H9 (cell line): Measurements from ENCODE around the gene DPYD. TPM values are rescaled to one million over a fixed set of nuclear protein-coding genes. Genes with fewer than 3 reads are reported as not detected.

Experiments
- DNase-seq: peaks from one replicate; pipeline ENCODE4 v3.0.0-alpha.2; 2017
- H2AFZ ChIP-seq: one replicate; pipeline ENCODE4 v1.6.1; 2013; ENCODE audit warnings: mild to moderate bottlenecking, low read length, control low read depth, moderate library complexity
- H2AK5ac ChIP-seq: 2 replicates; pipeline ENCODE4 v1.6.1; 2013; ENCODE audit warnings: low read length, control low read depth, mixed read lengths; ENCODE audit not compliant: insufficient read length
- H2BK120ac ChIP-seq: one replicate; pipeline ENCODE4 v1.6.1; 2013; ENCODE audit warnings: low read depth, mild to moderate bottlenecking, low read length, control low read depth, inconsistent platforms; ENCODE audit not compliant: poor library complexity, severe bottlenecking
- H2BK12ac ChIP-seq: 2 replicates; pipeline ENCODE4 v1.6.1; 2013; ENCODE audit warnings: low read length, control low read depth, mixed read lengths, low read depth; ENCODE audit not compliant: insufficient read length
- H2BK15ac ChIP-seq: 2 replicates; pipeline ENCODE4 v1.6.1; 2013; ENCODE audit warnings: low read depth, low read length, control low read depth
- H2BK20ac ChIP-seq: one replicate; pipeline ENCODE4 v1.6.1; 2013; ENCODE audit warnings: low read depth, mild to moderate bottlenecking, low read length, control low read depth, inconsistent platforms; ENCODE audit not compliant: poor library complexity, severe bottlenecking
- H2BK5ac ChIP-seq: 2 replicates; pipeline ENCODE4 v1.6.1; 2013; ENCODE audit warnings: low read length, control low read depth, mixed read lengths; ENCODE audit not compliant: insufficient read length
- H3K14ac ChIP-seq: 2 replicates; pipeline ENCODE4 v1.6.1; 2013; ENCODE audit warnings: low read length, control low read depth; ENCODE audit not compliant: insufficient read depth
- H3K18ac ChIP-seq: 2 replicates; pipeline ENCODE4 v1.6.1; 2013; ENCODE audit warnings: low read depth, mild to moderate bottlenecking, mixed read lengths, low read length, control low read depth; ENCODE audit not compliant: insufficient read length
- H3K23ac ChIP-seq: 2 replicates; pipeline ENCODE4 v1.6.1; 2013; ENCODE audit warnings: low read length, control low read depth, mixed read lengths, low read depth; ENCODE audit not compliant: insufficient read length
- H3K23me2 ChIP-seq: 2 replicates; pipeline ENCODE4 v1.6.1; 2013; ENCODE audit warnings: low read depth, mild to moderate bottlenecking, mixed read lengths, low read length, control low read depth; ENCODE audit not compliant: insufficient read length, poor library complexity, severe bottlenecking
- H3K27ac ChIP-seq: 2 replicates; pipeline ENCODE4 v1.5.1; 2013; ENCODE audit warnings: low read length, control low read depth, mixed read lengths, low read depth; ENCODE audit not compliant: insufficient read length
- H3K27me3 ChIP-seq: 2 replicates; pipeline ENCODE4 v1.6.1; 2013; ENCODE audit warnings: low read length, control low read depth, inconsistent platforms; ENCODE audit not compliant: insufficient read depth
- H3K4ac ChIP-seq: 2 replicates; pipeline ENCODE4 v1.6.1; 2013; ENCODE audit warnings: low read depth, mild to moderate bottlenecking, control low read depth, inconsistent platforms, low read length, moderate library complexity
- H3K4me1 ChIP-seq: 2 replicates; pipeline ENCODE4 v1.6.1; 2013; ENCODE audit warnings: low read length, control low read depth, inconsistent platforms; ENCODE audit not compliant: insufficient read depth
- H3K4me2 ChIP-seq: 2 replicates; pipeline ENCODE4 v1.6.1; 2013; ENCODE audit warnings: low read length, control low read depth, mixed read lengths; ENCODE audit not compliant: insufficient read length, insufficient read depth
- H3K56ac ChIP-seq: 2 replicates; pipeline ENCODE4 v1.6.1; 2013; ENCODE audit warnings: low read depth, mild to moderate bottlenecking, mixed read lengths, low read length, control low read depth; ENCODE audit not compliant: insufficient read length
- H3K79me1 ChIP-seq: 2 replicates; pipeline ENCODE4 v1.6.1; 2013; ENCODE audit warnings: low read depth, mild to moderate bottlenecking, moderate library complexity, low read length, control low read depth, inconsistent platforms; ENCODE audit not compliant: insufficient read depth, poor library complexity, severe bottlenecking
- H3K79me2 ChIP-seq: 2 replicates; pipeline ENCODE4 v1.6.1; 2013; ENCODE audit warnings: low read length, control low read depth, inconsistent platforms; ENCODE audit not compliant: insufficient read depth
- H3K9ac ChIP-seq: 2 replicates; pipeline ENCODE4 v1.6.1; 2013; ENCODE audit warnings: low read length, control low read depth, mixed read lengths; ENCODE audit not compliant: insufficient read length; ENCODE audit errors: extremely low read depth
- H3K9me3 ChIP-seq: one replicate; pipeline ENCODE4 v1.6.1; 2013; ENCODE audit warnings: low read depth, low read length, inconsistent platforms; ENCODE audit not compliant: control insufficient read depth
- H3T11ph ChIP-seq: one replicate; pipeline ENCODE4 v1.6.1; 2013; ENCODE audit warnings: mild to moderate bottlenecking, low read length, control low read depth, inconsistent platforms
- H4K20me1 ChIP-seq: one replicate; pipeline ENCODE4 v1.6.1; 2013; ENCODE audit not compliant: control insufficient read depth, insufficient read length, insufficient read depth
- H4K5ac ChIP-seq: 2 replicates; pipeline ENCODE4 v1.6.1; 2013; ENCODE audit warnings: low read depth, mild to moderate bottlenecking, mixed read lengths, low read length, control low read depth; ENCODE audit not compliant: insufficient read length
- H4K8ac ChIP-seq: replicated peaks from 2 replicates; pipeline ENCODE4 v1.6.1; 2013; ENCODE audit warnings: low read length, control low read depth, mixed read lengths, low read depth; ENCODE audit not compliant: insufficient read length
- H4K91ac ChIP-seq: 2 replicates; pipeline ENCODE4 v1.6.1; 2013; ENCODE audit warnings: low read depth, mild to moderate bottlenecking, moderate library complexity, mixed read lengths, low read length, control low read depth; ENCODE audit not compliant: insufficient read length
- H3K27ac Mint-ChIP-seq, 3 experiments: 2 replicates in 2 of 3; 3 replicates in 1 of 3; pipeline ENCODE4 v1.8.0; 2020 to 2021; ENCODE audit warnings: mixed read lengths in 3 of 3, mild to moderate bottlenecking in 1 of 3, moderate library complexity in 1 of 3
- H3K27me3 Mint-ChIP-seq: 2 replicates; pipeline ENCODE4 v1.8.0; 2021; ENCODE audit warnings: low read depth, mild to moderate bottlenecking, moderate library complexity, mixed read lengths
- H3K36me3 Mint-ChIP-seq, 3 experiments: 2 replicates in 2 of 3; 3 replicates in 1 of 3; pipeline ENCODE4 v1.8.0; 2020 to 2021; ENCODE audit warnings: low read depth in 3 of 3, mixed read lengths in 3 of 3; ENCODE audit not compliant: insufficient read depth in 1 of 3
- H3K4me1 Mint-ChIP-seq, 2 experiments: 2 replicates each; pipeline ENCODE4 v1.8.0; 2020; ENCODE audit warnings: mixed read lengths in 2 of 2
- H3K4me3 Mint-ChIP-seq, 2 experiments: 2 replicates in 1 of 2; 3 replicates in 1 of 2; pipeline ENCODE4 v1.8.0; 2020 to 2021; ENCODE audit warnings: mild to moderate bottlenecking in 2 of 2, mixed read lengths in 2 of 2, moderate library complexity in 1 of 2
- H3K9me3 Mint-ChIP-seq, 2 experiments: 2 replicates in 1 of 2; 3 replicates in 1 of 2; pipeline ENCODE4 v1.8.0; 2020; ENCODE audit warnings: mild to moderate bottlenecking in 2 of 2, mixed read lengths in 2 of 2, moderate library complexity in 1 of 2
- CTCF ChIP-seq: fragments of 200-600 bp; sonication (generic); conservative IDR thresholded peaks from 3 replicates; pipeline ENCODE4 v1.8.0; 2021; ENCODE audit warnings: antibody characterized with exemption, mild to moderate bottlenecking
- total RNA-seq: library from RNA; stranded (reverse); gene quantifications from 2 replicates; pipeline ENCODE4 v1.2.1, GENCODE V29; 2021

The DPYD gene
- total RNA-seq, 1 experiment from 2014 or later = 0.37 TPM

GRCh38 chr1:97417661-97418060 is 503.2 kb downstream of the DPYD start:
- Histone ChIP-seq H3K18ac (no peak overlapping the region), H3K27me3 (no peaks in the 10 kb centered on the region), H3K23me2 (no peaks in the 10 kb centered on the region), H3K14ac (no peak overlapping the region), H2BK120ac (no peak overlapping the region), H3K56ac (no peak overlapping the region), H3K23ac (no peak overlapping the region), H2AK5ac (no peak overlapping the region), H2BK5ac (no peak overlapping the region), H2BK15ac (no peak overlapping the region), H3K9me3 (no peaks in the 10 kb centered on the region), H3K4me2 (no peak overlapping the region), H2BK12ac (no peak overlapping the region), H2BK20ac (no peak overlapping the region), H4K8ac (no peak overlapping the region), H3K4ac (no peak overlapping the region), H3K27ac (no peak overlapping the region), H4K20me1 (no peaks in the 10 kb centered on the region), H3K79me1 (no peaks in the 10 kb centered on the region), H3K9ac (no peak overlapping the region), H3T11ph (no peak overlapping the region), H3K79me2 (no peaks in the 10 kb centered on the region), H4K5ac (no peak overlapping the region), H2AFZ (no peak overlapping the region), H4K91ac (no peak overlapping the region), H3K4me1 (no peaks in the 10 kb centered on the region)
- H3K27me3 Mint-ChIP-seq = no peaks in the 10 kb centered on the region
- no peak for DNase-seq
- H3K4me1 Mint-ChIP-seq = no peaks in the 10 kb centered on the region
- no peaks in the 10 kb centered on the region for H3K36me3 Mint-ChIP-seq
- TF ChIP-seq CTCF = no peak
- no peak overlapping the region for H3K4me3 Mint-ChIP-seq
- no peak overlapping the region for H3K27ac Mint-ChIP-seq
- no peaks in the 10 kb centered on the region for H3K9me3 Mint-ChIP-seq
